Measurements from ENCODE around the gene GNB1. TPM values are rescaled to one million over a fixed set of nuclear protein-coding genes. Genes with fewer than 3 reads are reported as not detected.
A peak's percentile ranks its signal among the peaks of the same experiment; 100 is the strongest.

GNB1 gene
- total and polyA plus RNA-seq, 10 of the 15 experiments (the other 5 are each of a cell fraction or from before 2014, with no cell fraction given), result 23.0 to 392 (median 93.9) TPM

DNA sequence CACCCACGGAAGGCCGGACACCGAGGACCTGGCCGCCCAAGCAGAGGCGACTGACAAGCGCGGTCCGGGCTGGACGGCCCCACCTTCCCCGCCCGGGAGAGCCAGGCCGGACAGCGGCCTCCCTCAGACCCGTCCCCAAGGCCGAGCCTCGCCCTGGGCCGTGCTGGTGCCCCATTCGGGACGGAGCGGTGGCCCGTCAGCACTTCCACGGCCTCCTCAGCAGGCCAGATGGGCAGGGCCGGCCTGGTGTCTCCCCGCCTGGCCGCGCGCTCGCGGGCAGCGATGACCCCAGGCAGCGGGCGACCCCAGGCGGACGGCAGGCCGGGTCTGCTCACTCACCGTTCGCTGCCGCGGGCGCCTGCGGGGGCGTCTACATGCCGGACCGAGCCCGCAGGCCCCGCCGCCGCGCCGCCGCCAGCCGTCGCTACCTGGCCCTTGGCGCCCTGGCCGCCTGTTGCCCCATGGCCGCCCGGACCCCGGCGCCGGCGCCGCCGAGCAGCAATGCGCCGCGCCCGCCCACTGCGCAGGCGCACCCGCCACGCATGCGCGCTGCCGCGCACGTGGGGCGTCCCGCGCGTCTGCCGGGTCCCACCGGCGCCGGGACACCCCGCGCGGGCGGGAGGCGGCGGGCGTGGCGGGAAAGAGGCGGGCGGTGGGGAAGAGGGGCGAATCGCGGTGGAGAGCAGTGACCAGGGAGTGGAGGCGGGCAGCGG is 112.8 kb downstream of the GNB1 start, which contains the start of gene NADK (continued):
- TF ChIP-seq, protein P1, sequence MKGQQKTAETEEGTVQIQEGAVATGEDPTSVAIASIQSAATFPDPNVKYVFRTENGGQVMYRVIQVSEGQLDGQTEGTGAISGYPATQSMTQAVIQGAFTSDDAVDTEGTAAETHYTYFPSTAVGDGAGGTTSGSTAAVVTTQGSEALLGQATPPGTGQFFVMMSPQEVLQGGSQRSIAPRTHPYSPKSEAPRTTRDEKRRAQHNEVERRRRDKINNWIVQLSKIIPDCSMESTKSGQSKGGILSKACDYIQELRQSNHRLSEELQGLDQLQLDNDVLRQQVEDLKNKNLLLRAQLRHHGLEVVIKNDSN (IDR thresholded peaks at IDR 0.05; ENCODE audit: borderline replicate concordance, extremely low read length, insufficient read depth, low read depth, low read length), result peak; percentile 61
- TF ChIP-seq ZNF217 (IDR thresholded peaks at IDR 0.05), result 0 out of 2 replicates have a peak, but pooled peaks have one; percentile 6
- TF ChIP-seq, protein P2, sequence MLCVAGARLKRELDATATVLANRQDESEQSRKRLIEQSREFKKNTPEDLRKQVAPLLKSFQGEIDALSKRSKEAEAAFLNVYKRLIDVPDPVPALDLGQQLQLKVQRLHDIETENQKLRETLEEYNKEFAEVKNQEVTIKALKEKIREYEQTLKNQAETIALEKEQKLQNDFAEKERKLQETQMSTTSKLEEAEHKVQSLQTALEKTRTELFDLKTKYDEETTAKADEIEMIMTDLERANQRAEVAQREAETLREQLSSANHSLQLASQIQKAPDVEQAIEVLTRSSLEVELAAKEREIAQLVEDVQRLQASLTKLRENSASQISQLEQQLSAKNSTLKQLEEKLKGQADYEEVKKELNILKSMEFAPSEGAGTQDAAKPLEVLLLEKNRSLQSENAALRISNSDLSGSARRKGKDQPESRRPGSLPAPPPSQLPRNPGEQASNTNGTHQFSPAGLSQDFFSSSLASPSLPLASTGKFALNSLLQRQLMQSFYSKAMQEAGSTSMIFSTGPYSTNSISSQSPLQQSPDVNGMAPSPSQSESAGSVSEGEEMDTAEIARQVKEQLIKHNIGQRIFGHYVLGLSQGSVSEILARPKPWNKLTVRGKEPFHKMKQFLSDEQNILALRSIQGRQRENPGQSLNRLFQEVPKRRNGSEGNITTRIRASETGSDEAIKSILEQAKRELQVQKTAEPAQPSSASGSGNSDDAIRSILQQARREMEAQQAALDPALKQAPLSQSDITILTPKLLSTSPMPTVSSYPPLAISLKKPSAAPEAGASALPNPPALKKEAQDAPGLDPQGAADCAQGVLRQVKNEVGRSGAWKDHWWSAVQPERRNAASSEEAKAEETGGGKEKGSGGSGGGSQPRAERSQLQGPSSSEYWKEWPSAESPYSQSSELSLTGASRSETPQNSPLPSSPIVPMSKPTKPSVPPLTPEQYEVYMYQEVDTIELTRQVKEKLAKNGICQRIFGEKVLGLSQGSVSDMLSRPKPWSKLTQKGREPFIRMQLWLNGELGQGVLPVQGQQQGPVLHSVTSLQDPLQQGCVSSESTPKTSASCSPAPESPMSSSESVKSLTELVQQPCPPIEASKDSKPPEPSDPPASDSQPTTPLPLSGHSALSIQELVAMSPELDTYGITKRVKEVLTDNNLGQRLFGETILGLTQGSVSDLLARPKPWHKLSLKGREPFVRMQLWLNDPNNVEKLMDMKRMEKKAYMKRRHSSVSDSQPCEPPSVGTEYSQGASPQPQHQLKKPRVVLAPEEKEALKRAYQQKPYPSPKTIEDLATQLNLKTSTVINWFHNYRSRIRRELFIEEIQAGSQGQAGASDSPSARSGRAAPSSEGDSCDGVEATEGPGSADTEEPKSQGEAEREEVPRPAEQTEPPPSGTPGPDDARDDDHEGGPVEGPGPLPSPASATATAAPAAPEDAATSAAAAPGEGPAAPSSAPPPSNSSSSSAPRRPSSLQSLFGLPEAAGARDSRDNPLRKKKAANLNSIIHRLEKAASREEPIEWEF (IDR thresholded peaks at IDR 0.05; ENCODE audit: insufficient replicate concordance, low read depth, low read length), result no peak
- peak; percentile 58 for TF ChIP-seq MXI1 (IDR thresholded peaks at IDR 0.05; ENCODE audit: low read depth, low read length)
- peak in 1 of 2 experiments; percentile 87; a peak in 2 of 4 replicates for TF ChIP-seq BHLHE40 (IDR thresholded peaks at IDR 0.05; ENCODE audit: borderline replicate concordance in 1 of 2, low read depth in 2 of 2, low read length in 1 of 2)
- TF ChIP-seq CREB1 (IDR thresholded peaks at IDR 0.05; ENCODE audit: low read depth), result no peak
- no peak for TF ChIP-seq BCL11A (IDR thresholded peaks at IDR 0.05; ENCODE audit: low read depth, low read length)
- TF ChIP-seq, protein P3, sequence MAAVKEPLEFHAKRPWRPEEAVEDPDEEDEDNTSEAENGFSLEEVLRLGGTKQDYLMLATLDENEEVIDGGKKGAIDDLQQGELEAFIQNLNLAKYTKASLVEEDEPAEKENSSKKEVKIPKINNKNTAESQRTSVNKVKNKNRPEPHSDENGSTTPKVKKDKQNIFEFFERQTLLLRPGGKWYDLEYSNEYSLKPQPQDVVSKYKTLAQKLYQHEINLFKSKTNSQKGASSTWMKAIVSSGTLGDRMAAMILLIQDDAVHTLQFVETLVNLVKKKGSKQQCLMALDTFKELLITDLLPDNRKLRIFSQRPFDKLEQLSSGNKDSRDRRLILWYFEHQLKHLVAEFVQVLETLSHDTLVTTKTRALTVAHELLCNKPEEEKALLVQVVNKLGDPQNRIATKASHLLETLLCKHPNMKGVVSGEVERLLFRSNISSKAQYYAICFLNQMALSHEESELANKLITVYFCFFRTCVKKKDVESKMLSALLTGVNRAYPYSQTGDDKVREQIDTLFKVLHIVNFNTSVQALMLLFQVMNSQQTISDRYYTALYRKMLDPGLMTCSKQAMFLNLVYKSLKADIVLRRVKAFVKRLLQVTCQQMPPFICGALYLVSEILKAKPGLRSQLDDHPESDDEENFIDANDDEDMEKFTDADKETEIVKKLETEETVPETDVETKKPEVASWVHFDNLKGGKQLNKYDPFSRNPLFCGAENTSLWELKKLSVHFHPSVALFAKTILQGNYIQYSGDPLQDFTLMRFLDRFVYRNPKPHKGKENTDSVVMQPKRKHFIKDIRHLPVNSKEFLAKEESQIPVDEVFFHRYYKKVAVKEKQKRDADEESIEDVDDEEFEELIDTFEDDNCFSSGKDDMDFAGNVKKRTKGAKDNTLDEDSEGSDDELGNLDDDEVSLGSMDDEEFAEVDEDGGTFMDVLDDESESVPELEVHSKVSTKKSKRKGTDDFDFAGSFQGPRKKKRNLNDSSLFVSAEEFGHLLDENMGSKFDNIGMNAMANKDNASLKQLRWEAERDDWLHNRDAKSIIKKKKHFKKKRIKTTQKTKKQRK (IDR thresholded peaks at IDR 0.05; ENCODE audit: low read depth, low read length), result no peak
- peak; percentile 74 for TF ChIP-seq LARP7 (IDR thresholded peaks at IDR 0.05)
- TF ChIP-seq MEF2A (IDR thresholded peaks at IDR 0.05; ENCODE audit: insufficient read depth, low read depth, low read length), result no peak
- TF ChIP-seq NR2F1 (conservative IDR thresholded peaks at IDR 0.05), result peak; percentile 53; the same call in 1 of the 2 replicates
- peak; percentile 72; the same call in 1 of the 2 replicates for TF ChIP-seq YY1 (IDR thresholded peaks at IDR 0.05; ENCODE audit: low read depth, low read length)
- TF ChIP-seq POLR2A (IDR thresholded peaks at IDR 0.05; ENCODE audit: low read depth, low read length), result peak; percentile 60
- TF ChIP-seq, protein P4, sequence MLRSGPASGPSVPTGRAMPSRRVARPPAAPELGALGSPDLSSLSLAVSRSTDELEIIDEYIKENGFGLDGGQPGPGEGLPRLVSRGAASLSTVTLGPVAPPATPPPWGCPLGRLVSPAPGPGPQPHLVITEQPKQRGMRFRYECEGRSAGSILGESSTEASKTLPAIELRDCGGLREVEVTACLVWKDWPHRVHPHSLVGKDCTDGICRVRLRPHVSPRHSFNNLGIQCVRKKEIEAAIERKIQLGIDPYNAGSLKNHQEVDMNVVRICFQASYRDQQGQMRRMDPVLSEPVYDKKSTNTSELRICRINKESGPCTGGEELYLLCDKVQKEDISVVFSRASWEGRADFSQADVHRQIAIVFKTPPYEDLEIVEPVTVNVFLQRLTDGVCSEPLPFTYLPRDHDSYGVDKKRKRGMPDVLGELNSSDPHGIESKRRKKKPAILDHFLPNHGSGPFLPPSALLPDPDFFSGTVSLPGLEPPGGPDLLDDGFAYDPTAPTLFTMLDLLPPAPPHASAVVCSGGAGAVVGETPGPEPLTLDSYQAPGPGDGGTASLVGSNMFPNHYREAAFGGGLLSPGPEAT (IDR thresholded peaks at IDR 0.05; ENCODE audit: low read depth), result no peak

All from GM12878 (cell line).